Left renal cortex interstitium (tissue), 4 donors: Measurements from ENCODE around the gene ABHD12. TPM values are rescaled to one million over a fixed set of nuclear protein-coding genes. Genes with fewer than 3 reads are reported as not detected.
"Not testable (repeated sequence)": the region's sequence is repeated elsewhere in the genome, so short reads cannot be mapped to it uniquely, and the experiment has no call there.

Experiments used
- DNase-seq, 4 donors: peaks; one replicate each; pipeline ENCODE4 v3.0.0-alpha.2; 2013; ENCODE audit warnings: low read depth in 4 of 4, low spot score in 2 of 4, missing footprints in 1 of 4
- polyA plus RNA-seq, 4 donors: library from polyadenylated mRNA; unstranded; fragments of 120-200 nt; gene quantifications; one replicate each; pipeline ENCODE4 v1.2.1, GENCODE V29; 2013; ENCODE audit not compliant: insufficient read length in 4 of 4

Gene ABHD12
- polyA plus RNA-seq, 4 donors, result 47.3 to 61.4 (median 54.6) TPM

- no peak for DNase-seq
These were observed 35.5 kb downstream of the ABHD12 start for GRCh38 chr20:25355011-25355595.

GRCh38 chr20:25353747-25354705 is 36.6 kb downstream of the ABHD12 start:
- DNase-seq, result no peak

- no peak for DNase-seq
These were observed 37.3 kb downstream of the ABHD12 start for GRCh38 chr20:25353353-25353746.

GRCh38 chr20:25352746-25353145 is 37.9 kb downstream of the ABHD12 start:
- DNase-seq, result no peak

GRCh38 chr20:25351024-25351360 is 39.6 kb downstream of the ABHD12 start:
- no peak for DNase-seq

- DNase-seq, result no peak
These were observed 44.3 kb downstream of the ABHD12 start for GRCh38 chr20:25346349-25346748.

- DNase-seq, result no peak
These were observed 44.9 kb downstream of the ABHD12 start for GRCh38 chr20:25345721-25346120.

GRCh38 chr20:25344634-25345033 is 46.0 kb downstream of the ABHD12 start:
- no peak for DNase-seq

- no peak for DNase-seq
These were observed 48.6 kb downstream of the ABHD12 start for GRCh38 chr20:25341716-25342680.

- DNase-seq, result no peak
These were observed 50.3 kb downstream of the ABHD12 start for GRCh38 chr20:25340380-25340779.

GRCh38 chr20:25339608-25340007 is 51.0 kb downstream of the ABHD12 start:
- DNase-seq, result no peak

GRCh38 chr20:25338112-25339023 is 52.3 kb downstream of the ABHD12 start:
- DNase-seq, result no peak

- DNase-seq, result no peak
These were observed 53.8 kb downstream of the ABHD12 start for GRCh38 chr20:25336561-25337422.

- DNase-seq, result not testable (repeated sequence)
These were observed 55.7 kb downstream of the ABHD12 start for GRCh38 chr20:25334972-25335371.

- no peak for DNase-seq
These were observed 61.6 kb downstream of the ABHD12 start for GRCh38 chr20:25328954-25329498.

GRCh38 chr20:25327521-25328235 is 63.0 kb downstream of the ABHD12 start:
- no peak for DNase-seq

GRCh38 chr20:25325997-25326396 is 64.6 kb downstream of the ABHD12 start:
- no peak for DNase-seq

- no peak for DNase-seq
These were observed 65.6 kb downstream of the ABHD12 start for GRCh38 chr20:25325073-25325472.
